ENCODE measurements around the gene MGAT4B.
"Not testable (repeated sequence)": the region's sequence is repeated elsewhere in the genome, so short reads cannot be mapped to it uniquely, and the experiment has no call there.

Gene MGAT4B

DNA sequence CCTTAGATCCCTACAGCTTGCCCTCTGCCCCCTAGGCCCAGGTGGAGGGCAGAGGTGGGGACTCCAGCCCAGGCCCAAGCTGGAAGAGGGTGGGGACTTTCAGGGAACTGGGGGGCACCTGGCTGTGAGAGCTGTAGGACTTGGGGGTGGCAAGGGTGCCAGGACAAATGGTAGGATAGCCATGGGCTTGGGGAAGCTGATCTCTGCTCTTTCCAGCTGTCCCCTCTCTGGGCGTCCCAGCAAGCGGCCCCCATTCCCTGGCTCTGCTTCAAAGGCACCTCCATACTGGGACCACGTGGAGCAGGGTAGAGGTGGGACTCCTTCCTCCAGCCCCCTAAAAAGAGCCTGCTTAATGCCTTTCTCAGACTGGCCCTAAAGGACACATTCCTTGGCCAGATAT, 12.5 kb downstream of the MGAT4B start:
- no peak for DNase-seq

DNA sequence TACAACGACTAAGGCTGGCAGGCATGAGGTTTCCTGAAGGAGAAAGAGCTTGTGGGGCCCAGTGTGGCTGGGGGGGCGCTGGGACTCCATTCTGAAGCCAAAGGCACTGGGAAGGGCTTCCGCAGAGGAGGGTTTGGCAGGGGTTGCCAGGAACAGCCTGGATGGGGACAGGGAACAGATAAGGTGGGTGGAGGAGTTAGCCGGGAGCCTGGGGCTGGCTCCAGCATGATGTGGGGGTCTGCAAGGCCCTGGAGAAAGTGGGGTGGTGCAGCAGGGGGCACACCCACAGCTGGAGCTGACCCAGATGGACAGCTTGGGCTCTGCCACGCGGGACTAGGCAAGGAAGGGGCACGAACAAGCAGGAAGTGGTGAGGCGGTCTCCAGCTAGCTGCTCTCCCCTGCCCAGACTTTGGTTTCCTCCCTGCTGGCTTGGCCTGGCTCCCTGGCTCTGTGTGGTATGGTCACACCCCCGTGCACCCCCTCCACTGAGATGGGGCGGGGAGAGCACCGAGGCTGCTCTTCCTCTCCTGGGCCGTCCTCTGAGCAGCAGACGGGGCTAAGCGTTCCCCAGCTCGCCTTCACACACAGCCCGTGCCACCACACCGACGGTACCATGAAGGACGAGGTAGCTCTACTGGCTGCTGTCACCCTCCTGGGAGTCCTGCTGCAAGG, 13.1 kb downstream of the MGAT4B start, which contains the start of gene LTC4S:
Gene LTC4S (plus strand): TSS at position 519 of the 672 bp plus-strand sequence. CDS start 95 bp downstream, at position 614.
- no peak for DNase-seq

DNA sequence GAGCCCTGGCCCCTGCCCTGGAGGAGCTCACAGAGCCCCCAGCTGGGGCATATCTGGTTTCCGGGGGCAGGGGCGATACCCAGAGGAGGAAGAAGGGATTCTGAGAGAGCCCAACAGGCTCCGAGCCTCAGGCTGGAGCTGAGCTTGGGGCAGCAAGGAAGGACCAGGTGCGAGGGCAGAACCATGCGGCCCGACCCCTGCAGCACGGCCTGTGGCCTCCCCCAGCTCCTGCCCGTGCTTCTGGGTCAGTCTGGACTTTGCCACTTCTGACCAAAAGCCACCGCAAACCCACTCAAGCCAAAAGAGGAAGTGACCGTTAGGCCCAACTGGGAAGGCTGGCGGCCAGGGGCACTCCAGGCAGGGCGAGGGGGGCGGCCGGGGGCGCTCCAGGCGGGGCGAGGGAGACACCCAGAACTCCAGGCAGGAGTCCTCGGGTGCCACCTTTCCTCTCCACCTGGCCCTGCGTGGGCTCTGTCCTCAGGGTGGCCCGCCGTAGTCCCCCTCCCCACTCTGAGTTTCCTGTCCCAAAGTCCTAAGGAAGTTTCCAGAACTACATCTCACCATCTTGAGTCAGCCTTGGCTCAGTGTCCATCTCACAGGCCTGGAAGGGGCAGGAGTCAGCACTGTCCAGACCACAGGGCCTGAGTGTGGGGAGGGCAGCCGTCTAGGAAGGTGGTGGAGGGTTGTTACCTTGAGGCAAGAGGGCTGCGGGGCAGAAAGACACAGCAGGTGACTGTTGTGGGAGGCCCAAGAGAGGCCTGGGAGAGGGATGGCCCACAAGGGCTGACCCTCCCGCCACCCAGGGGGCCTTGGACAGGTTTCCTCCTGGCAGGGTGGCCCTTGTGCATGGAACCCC, 13.8 kb downstream of the MGAT4B start:
- no peak for DNase-seq

DNA sequence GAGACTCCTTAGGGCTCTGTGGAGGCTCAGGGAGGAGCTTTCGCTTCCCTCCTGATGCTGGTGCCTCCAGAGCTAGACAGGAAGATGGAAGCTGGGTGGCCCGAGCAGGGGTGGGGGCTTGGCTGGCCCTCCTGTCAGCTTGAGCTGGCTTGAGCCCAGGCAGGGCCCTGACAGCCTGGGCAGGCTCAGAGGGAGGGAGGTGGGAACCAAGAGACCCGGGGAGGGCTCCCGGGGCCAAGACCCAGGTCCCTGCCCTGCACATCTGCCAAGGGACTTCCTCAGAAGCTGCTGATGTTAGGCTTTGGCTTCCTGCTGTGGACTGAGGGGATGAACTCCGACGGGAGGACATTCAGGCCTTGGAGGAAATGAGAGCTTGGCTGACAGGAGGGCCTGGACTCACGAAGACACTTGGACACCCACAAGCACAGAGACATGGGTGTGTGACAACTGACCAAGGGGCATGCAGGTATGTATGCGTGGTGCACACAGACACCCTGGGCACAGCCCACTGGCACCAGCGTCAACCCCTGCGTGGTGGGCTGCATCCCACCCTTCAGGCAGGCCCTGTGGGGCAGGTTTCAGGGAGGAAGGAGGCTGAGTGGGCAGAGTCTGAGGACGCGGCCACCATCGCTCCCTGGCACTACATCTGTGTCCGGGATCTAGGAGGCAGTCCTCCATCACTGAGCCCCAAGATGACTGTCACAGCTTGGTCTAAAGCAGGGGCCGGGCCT, 14.6 kb downstream of the MGAT4B start:
- no peak for DNase-seq

DNA sequence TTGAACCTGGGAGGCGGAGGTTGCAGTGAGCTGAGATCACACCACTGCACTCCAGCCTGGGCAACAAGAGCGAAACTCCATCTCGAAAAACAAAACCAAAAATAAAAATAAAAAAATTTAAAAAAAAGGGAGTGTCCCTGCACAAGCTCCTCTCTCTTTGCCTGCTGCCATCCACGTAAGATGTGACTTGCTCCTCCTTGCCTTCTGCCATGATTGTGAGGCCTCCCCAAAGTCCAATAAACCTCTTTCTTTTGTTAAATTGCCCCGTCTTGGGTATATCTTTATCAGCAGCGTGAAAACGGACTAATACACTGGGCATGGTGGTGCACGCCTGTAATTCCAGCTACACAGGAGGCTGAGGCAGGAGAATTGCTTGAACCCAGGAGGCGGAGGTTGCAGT, 17.4 kb downstream of the MGAT4B start:
- not testable (repeated sequence) for DNase-seq

DNA sequence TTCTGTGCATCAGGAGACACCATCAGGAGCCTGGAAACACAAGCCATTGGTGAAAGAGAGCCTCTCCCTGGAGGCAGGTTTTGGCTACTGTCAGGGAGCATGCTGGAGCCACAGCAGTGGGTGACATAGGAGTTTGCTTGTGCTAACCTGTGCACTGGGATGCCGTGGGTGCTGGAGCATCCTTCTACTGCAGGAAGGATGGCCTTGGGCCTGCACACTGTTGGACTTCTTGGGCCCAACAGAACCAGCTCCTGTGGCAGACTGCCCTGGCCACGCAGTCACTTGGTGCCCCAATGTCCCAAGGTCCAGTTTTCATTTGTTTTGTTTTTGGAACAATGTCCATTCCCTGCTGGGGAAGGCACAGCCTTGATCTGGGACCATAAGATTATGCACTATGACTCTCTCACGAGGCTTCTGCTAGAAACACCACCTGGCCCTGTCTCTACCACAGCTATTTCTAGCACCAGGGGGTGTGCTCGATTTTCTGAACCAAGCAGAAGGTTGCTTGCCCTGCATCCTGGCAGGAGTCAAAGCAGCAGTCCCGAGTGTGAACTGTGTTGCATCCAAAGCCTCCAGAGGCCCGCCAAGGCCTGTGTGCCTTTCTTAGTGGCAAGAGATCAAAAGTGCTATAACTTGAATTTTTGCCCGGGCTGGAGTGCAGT, 18.3 kb downstream of the MGAT4B start:
- DNase-seq, result no peak

DNA sequence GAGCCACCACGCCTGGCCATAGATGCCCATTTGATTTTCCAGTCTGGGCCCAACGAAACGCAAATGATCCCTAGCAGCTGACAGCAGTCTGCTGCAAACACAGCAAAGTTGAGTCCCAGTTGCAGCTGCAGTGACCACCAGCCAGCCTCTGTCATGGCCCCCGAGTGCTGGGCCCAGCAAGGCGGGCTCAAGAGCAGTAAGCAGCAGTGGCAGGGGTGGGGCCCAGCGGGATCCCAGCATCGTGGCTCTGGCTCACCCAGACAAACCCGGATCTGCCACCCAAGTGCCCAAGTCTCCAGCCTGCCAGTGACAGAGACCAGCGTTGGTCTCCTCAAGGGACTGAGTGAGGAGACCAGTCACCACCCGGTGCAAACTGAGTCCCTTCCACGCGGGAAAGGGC, 19.8 kb downstream of the MGAT4B start:
- no peak for DNase-seq

DNA sequence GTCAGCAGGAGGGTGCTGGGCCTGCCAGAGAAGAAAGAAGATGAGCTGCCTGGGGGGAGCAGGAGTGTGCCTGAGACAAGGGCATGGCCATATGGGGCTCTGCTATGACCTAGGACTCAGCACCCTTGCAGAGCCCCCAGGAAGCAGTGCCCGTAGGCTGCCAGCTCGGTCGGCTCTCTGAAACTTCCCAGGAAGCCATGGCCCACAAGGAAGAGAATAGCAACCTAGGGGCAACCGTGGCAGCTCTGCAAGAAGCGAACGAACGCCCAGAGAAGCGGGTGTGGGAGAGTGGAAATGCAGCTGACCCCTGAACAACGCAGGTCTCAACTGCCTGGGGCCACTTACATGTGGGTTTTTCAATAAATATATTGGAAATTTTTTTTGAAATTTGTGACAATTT, 23.5 kb downstream of the MGAT4B start:
- no peak for DNase-seq

DNA sequence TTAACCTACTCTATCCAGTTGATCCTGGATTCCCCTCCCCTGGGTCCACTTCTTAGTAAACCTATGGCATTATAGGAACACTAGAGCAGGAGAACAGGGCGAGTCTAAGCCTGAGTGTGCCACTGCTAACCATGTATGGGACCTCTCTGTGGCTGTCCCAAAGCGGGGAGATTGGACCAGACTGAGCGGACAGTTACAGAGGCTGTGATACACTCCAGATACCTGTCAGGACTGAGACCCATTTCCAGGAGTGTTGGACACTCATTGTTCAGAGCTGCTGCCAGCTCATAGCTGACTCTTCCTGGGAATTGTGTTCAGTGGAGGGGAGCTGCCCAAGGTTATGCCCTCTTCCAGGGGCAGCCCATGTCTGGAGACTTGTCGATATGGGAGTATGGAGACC, 24.8 kb downstream of the MGAT4B start:
- DNase-seq, result no peak

DNA sequence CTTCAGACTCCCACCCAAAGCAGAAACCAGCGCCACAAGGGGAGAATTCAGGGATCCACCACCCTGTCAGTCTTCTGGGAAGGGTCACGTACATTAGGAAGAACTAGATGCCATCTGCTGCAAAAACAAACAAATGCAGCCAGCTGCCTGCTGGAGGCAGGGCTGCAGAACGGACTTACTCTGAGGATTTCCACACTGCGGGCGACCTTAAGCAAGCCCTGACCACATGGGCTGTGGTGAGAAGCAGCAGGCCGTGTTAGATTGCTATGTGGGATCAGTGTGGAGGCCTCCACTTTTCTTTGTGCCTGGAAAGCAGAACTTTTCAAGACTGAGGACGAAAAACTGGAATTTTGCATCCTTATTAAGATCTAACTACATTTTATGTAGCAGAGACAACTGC, 26.3 kb downstream of the MGAT4B start:
- no peak for DNase-seq

DNA sequence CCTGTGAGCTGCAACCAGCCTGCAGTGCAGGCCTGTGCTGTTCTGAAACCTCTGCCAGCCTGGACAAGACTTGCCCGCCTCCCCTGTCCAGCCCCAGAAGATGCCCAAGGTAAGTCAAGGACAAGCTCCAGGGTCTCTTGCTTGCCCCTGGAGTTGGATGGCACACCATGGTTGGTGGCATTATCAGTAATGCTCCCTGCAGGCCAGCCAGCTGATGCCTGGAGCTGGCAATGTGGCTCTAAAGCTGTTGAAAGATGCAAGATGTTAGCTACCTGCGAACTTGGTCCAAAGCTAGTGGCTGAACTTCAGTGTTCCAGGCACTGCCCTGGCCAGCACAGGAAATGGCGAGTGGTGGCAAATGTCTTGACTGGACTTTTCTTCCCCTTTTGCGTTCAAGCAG, 26.8 kb downstream of the MGAT4B start:
- no peak for DNase-seq

DNA sequence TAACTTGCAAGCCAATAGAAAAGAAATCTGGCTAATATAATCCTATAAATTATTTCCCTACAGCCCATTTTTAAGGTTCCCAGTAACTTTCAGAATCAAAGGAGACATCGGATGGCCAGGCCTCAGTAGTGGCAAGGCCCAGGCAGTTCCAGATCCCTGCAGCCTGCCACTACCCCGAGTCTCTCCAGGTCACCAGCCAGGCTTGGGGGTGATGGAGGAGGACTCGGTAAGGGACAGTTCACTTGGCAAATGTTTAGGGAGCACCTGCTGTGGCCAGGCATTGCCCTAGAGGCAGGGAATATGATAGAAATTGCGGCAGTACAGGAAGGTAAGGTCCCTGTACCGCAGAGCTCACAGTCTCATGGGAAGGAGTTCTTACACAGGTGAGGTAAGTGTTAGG, 28.1 kb downstream of the MGAT4B start:
- DNase-seq, result no peak

DNA sequence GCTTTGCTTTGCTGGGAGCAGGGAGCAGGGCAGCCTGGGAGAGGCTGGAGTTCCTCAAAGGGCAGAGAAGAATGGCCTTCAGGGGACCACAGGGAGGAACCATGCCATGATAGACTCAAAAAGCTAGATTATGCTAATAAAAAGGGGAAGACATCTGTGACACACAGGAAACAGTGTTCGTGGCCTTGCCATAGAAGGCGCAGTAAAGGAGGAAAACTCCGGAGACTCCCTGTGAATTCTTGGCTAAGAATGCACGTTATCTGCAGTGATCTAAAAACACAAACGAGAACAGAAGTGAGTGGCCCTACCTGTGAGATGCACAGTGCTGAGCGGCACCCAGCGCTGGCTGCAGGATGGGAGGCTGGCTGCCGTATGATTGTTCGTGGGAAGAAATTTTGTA, 28.8 kb downstream of the MGAT4B start:
- DNase-seq, result no peak

DNA sequence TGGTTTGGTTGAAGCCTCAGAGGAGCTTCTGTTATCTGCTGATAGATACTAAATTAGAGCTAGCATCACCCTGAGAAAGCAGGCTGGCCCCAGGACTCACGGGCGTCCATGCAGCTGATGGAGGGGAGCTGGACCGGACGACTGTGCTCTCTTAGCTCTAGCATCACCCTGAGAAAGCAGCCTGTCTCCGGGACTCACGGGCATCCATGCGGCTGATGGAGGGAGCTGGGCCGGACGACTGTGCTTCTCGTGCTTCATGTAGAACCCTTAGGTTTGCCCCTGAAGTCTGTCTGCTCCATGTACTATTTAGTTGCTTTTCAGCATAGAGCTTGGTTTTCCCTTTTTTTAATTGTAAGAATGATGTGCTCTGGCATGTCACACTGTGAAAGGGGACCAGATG, 29.2 kb downstream of the MGAT4B start:
- no peak for DNase-seq

DNA sequence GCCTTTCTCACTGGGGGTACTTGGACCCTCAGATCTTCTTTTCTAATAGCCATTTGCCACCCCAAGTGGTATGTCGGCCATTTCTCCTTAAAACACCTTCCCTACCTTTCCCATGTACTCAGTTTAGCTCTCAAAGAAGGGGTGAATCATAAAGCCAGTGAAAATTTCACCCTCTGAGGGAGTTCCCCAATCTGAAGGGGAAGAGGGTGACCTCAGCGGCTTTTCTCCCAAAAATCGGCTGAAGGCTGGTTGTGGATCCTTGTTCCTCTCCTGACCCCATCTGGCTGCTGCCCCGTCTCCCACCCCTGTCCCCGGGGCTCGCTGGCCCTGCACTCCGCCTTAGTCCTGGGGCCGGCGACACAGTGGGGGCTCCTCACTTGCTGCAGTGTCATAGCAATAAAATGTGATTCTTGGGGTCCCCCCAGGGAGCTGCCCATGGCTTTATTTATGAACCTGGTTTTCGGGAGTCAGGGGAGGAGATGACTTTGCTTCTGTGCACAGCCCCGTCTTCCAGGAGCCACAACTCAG, 30.2 kb downstream of the MGAT4B start:
- no peak for DNase-seq

DNA sequence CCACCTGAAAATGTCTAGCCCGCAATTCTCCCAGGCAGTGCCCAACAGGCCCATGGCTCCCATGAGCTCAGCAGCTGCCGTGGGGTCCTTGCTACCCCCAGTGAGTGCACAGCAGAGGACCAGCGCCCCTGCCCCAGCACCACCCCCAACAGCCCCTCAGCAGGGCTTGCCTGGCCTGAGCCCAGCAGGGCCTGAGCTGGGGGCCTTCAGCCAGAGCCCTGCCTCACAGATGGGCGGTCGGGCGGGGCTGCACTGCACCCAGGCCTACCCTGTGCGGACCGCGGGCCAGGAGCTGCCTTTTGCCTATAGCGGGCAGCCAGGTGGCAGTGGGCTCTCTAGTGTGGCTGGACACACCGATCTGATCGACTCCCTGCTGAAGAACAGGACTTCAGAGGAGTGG, 32.2 kb downstream of the MGAT4B start:
- no peak for DNase-seq

DNA sequence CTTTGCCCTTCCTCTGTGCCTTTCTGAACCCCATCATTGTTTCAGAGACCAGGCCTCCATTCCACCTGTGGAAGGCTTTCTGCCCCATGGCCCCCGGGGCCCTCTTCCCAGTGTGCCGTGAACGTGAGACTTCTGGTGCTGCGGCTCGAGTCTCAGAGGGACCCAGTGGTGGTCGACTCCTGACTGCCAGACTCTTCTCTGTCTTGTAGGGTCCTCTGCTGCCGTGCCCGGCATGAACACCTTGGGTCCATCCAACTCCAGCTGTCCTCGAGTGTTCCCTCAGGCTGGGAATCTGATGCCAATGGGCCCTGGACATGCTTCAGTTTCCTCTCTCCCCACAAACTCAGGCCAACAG, 33.0 kb downstream of the MGAT4B start:
- DNase-seq, result no peak

DNA sequence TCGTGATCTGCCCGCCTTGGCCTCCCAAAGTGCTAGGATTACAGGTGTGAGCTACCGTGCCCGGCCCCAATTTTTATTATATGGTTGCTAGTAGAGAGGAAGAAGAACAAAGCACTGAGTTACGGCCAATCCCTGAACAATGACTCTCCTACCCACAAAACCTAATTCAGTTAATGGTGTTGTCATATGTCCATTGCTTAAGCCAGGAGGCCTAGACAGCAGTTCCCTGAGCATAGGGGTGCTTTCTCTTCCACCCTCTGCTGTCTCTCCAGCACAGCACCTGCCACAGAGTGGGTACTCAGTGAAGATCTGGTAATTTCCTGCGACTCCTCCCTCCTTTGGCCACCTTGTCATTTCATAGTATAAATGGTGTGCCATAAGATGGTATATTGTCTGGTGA, 34.3 kb downstream of the MGAT4B start:
- DNase-seq, result no peak

DNA sequence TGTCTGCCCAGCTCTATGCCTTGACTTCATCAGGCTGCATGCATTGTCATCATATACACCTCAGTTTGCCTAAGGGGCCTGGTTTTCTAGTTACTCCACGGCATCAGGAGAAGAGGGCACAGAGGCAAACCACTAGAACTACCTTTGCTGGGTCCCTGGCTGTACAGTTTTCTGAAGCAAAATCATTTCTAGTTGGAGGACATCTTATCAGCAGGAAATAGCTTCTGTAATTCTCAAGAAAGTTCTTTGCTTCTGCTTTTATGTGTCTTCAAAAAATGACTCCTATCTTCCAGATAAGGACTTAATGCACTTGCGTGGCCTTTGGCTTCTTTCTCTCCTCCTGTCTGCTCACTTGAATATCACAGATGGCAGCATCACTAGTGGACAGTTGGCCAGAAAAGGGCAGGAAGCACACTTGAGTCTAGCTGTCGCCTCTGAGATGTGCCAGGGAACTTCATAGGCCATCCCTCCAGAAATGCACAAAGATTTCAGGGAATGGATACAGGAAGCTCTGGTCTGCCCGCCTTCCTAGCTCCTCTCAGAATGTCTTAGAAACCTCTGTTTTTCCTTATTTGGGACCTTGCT, 35.3 kb downstream of the MGAT4B start:
- DNase-seq, result no peak

DNA sequence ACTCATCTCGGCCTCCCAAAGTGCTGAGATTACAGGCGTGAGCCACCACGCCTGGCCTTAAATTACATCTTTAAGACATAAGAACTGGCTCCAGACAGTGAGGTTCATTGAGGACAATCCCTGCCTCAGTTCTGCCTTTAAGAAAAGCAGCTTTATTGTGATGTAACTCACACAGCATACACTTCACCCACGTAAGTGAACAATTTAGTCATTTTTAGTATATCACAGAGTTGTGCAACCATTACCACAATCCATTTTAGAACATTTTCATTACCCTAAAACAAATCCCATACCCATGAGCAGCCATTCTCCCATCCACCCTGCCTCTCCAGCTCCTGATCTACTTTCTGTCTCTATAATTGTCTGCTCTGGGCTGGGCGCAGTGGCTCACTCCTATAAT, 36.9 kb downstream of the MGAT4B start:
- no peak for DNase-seq

DNA sequence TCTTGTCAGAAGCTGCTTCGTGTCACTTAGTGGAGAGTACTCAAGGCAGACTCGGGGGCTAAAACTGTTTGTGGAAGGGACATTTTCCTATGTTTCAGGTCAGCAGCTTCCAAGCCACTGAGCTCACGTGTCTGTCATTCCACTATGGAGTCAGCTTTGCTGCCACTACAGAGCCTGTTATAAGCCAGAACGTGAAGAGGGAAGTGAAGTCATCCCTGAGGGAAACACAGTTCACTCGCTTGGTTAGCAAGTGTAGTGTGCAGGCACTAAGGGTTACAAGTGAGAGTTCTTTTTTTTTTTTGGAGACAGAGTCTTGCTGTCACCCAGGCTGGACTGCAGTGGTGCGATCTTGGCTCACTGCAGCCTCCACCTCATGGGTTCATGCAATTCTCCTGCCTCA, 37.4 kb downstream of the MGAT4B start:
- DNase-seq, result no peak

DNA sequence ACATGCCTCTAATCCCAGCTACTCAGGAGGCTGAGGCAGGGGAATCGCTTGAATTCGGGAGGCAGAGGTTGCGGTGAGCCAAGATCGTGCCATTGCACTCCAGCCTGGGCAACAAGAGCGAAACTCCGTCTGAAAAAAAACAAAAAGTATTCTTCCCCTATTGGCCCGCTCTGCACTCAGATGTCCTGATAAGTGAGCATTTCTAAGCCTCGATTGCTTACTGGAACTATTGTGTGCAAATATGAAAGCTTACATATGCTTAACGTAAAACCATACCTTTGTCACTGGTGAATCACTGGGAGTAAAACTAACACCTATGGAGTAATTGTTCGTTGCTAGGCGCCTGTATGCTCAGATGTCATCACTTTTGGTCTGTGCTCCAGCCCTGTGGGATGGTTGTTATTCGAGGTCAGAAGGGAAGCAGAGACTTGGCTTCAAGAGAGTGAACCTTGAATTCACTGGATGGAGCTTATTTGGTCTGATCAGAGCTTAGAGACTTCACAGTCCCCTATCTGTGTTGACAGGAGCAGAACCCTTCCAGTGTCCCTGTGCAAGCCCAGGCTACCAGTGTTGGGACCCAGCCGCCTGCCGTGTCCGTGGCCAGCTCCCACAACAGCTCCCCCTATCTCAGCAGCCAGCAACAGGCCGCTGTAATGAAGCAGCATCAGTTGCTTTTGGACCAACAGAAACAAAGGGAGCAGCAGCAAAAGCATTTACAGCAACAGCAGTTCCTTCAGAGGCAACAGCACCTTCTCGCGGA, 38.2 kb downstream of the MGAT4B start:
- no peak for DNase-seq
